Muscle of leg (tissue), 11 donors: ENCODE measurements around the gene NAE1. TPM values are rescaled to one million over a fixed set of nuclear protein-coding genes. Genes with fewer than 3 reads are reported as not detected.
"Not testable (repeated sequence)": the region's sequence is repeated elsewhere in the genome, so short reads cannot be mapped to it uniquely, and the experiment has no call there.

Experiments
- DNase-seq: peaks from one replicate; pipeline ENCODE4 v3.0.0; 2013
- H3K27ac ChIP-seq: one replicate; pipeline ENCODE4 v1.5.1; 2013; ENCODE audit warnings: mild to moderate bottlenecking, low read length, control low read depth
- H3K27me3 ChIP-seq: one replicate; pipeline ENCODE4 v1.6.1; 2013; ENCODE audit warnings: low read length; ENCODE audit not compliant: control insufficient read depth, insufficient read depth
- H3K36me3 ChIP-seq: one replicate; pipeline ENCODE4 v1.6.1; 2013; ENCODE audit warnings: low read length; ENCODE audit not compliant: control insufficient read depth, insufficient read depth
- H3K4me1 ChIP-seq: one replicate; pipeline ENCODE4 v1.6.1; 2013; ENCODE audit warnings: low read length; ENCODE audit not compliant: control insufficient read depth, insufficient read depth
- H3K4me3 ChIP-seq: one replicate; pipeline ENCODE4 v1.5.1; 2013; ENCODE audit warnings: low read length, control low read depth
- H3K9me3 ChIP-seq: replicated peaks from 2 replicates; pipeline ENCODE4 v1.6.1; 2013; ENCODE audit warnings: low read depth, low read length; ENCODE audit not compliant: control insufficient read depth
- WGBS: methylation state at CpG from one replicate; pipeline ENCODE4 v1.1.5; 2013; ENCODE audit warnings: missing lambda C conversion rate; ENCODE audit not compliant: insufficient coverage; 5-methylcytosine and 5-hydroxymethylcytosine counted together
- polyA plus RNA-seq, 8 donors: library from polyadenylated mRNA; unstranded; fragments of 120-200 nt; gene quantifications; one replicate each; pipeline versions ENCODE4 v1.2.1 to v1.2.3, GENCODE V29; 2013; ENCODE audit warnings: inconsistent platforms in 1 of 8, low replicate concordance in 1 of 8; ENCODE audit not compliant: insufficient read length in 8 of 8, insufficient read depth in 1 of 8
- total RNA-seq: library from RNA; stranded (reverse); fragments of 120-200 nt; gene quantifications from one replicate; pipeline ENCODE4 v1.2.4, GENCODE V29; 2013

Gene NAE1
- total and polyA plus RNA-seq, 9 donors, result 32.8 to 47.3 (median 41.8) TPM

GRCh38 chr16:66814734-66815133 is 16.0 kb downstream of the NAE1 start:
- no peak for DNase-seq
- no peaks in the 10 kb centered on the region for H3K4me1 ChIP-seq
- no peak overlapping the region for H3K4me3 ChIP-seq
- no peaks in the 10 kb centered on the region for H3K27me3 ChIP-seq
- H3K36me3 ChIP-seq, result peaks cover 39% of the 10 kb centered on the region
- 93% methylated on average over 2 of the region's 2 CpGs for WGBS
- no peak overlapping the region for H3K27ac ChIP-seq
- no peaks in the 10 kb centered on the region for H3K9me3 ChIP-seq

DNA sequence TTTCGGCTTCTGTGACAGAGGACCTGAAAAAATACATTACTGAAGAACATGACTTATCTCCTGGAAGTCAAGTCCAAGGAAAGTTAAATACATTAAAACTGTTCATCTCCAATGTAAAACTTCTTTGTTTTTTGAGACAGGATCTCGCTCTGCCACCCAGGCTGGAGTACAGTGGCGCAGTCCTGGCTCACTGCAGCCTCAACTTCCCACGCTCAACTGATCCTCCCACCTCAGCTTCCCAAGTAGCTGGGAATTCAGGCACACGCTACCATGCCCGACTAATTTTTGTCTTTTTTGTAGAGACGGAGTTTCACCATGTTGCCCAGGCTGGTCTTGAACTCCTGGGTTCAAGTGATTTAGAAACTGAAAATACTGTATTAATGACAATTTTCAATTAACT is 19.7 kb downstream of the NAE1 start:
- Histone ChIP-seq H3K27me3 (no peaks in the 10 kb centered on the region), H3K27ac (no peak overlapping the region), H3K4me3 (no peak overlapping the region), H3K4me1 (no peaks in the 10 kb centered on the region), H3K9me3 (no peaks in the 10 kb centered on the region), H3K36me3 (peaks cover 43% of the 10 kb centered on the region)
- DNase-seq, result no peak
- 93% methylated on average over 3 of the region's 7 CpGs for WGBS

GRCh38 chr16:66810391-66810790 is 20.4 kb downstream of the NAE1 start:
- Histone ChIP-seq H3K27me3 (no peaks in the 10 kb centered on the region), H3K4me1 (no peaks in the 10 kb centered on the region), H3K9me3 (no peaks in the 10 kb centered on the region), H3K36me3 (peaks cover 40% of the 10 kb centered on the region), H3K27ac (no peak overlapping the region), H3K4me3 (no peak overlapping the region)
- no peak for DNase-seq
- 88% methylated on average over 1 of the region's 4 CpGs for WGBS

- no peak for DNase-seq
- 86% methylated on average over 1 of the region's 4 CpGs for WGBS
These were observed 21.0 kb downstream of the NAE1 start for GRCh38 chr16:66809765-66810164.

DNA sequence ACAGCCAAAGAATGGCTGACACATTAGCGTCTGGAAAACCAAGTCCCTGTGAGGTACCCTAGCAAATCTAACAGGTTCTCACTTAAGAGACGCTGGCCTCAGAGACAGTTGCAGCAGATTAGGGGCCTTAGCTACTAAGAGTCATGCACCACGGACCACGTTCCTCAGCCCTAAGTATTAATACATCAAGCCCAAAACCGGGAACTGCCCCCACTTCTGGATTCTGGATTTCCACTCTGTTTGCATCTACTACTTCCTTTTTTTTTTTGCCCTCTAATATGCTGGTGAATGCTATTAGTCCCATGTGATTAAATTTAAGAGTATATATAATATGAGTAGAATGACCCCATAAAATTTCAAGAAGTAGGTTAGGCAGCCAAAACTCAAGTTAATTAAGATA is 28.6 kb downstream of the NAE1 start:
- 83% methylated on average over 5 of the region's 5 CpGs for WGBS
- H3K4me1 ChIP-seq, result no peaks in the 10 kb centered on the region
- peaks cover 38% of the 10 kb centered on the region for H3K36me3 ChIP-seq
- no peaks in the 10 kb centered on the region for H3K9me3 ChIP-seq
- no peak overlapping the region for H3K27ac ChIP-seq
- H3K27me3 ChIP-seq, result no peaks in the 10 kb centered on the region
- H3K4me3 ChIP-seq, result no peak overlapping the region
- peak; percentile 11 for DNase-seq

More at GRCh38 chr16:66809765-66810164, 21.0 kb downstream of the NAE1 start:
- Histone ChIP-seq H3K4me3 (no peak overlapping the region), H3K27ac (no peak overlapping the region), H3K36me3 (peaks cover 40% of the 10 kb centered on the region), H3K9me3 (no peaks in the 10 kb centered on the region), H3K27me3 (no peaks in the 10 kb centered on the region), H3K4me1 (no peaks in the 10 kb centered on the region)

- Histone ChIP-seq H3K4me3 (no peak within 1 kb of the TSS), H3K4me1 (no peaks in the 10 kb centered on the region), H3K27ac (no peak within 1 kb of the TSS), H3K9me3 (no peaks in the 10 kb centered on the region), H3K36me3 (peaks cover 32% of the 10 kb centered on the region), H3K27me3 (no peaks in the 10 kb centered on the region)
- WGBS, result 85% methylated on average over 55 of the region's 56 CpGs
- DNase-seq, result no peak
These were observed 29.3 kb downstream of the NAE1 start, which contains the start of gene TERB1 for GRCh38 chr16:66801320-66802105. Gene TERB1, minus strand, starts transcription at chr16:66801584. Its CDS starts 4,786 bp downstream, at chr16:66796798.

- 89% methylated on average over 18 of the region's 19 CpGs for WGBS
- no peak overlapping the region for H3K4me3 ChIP-seq
- no peaks in the 10 kb centered on the region for H3K27me3 ChIP-seq
- peaks cover 31% of the 10 kb centered on the region for H3K36me3 ChIP-seq
- H3K9me3 ChIP-seq, result no peaks in the 10 kb centered on the region
- H3K27ac ChIP-seq, result no peak overlapping the region
- no peak for DNase-seq
- no peaks in the 10 kb centered on the region for H3K4me1 ChIP-seq
These were observed 29.9 kb downstream of the NAE1 start for GRCh38 chr16:66800856-66801255.

GRCh38 chr16:66798161-66798560 is 32.6 kb downstream of the NAE1 start:
- Histone ChIP-seq H3K27me3 (no peaks in the 10 kb centered on the region), H3K36me3 (peaks cover 15% of the 10 kb centered on the region), H3K9me3 (no peaks in the 10 kb centered on the region), H3K4me3 (no peak overlapping the region), H3K4me1 (no peaks in the 10 kb centered on the region), H3K27ac (no peak overlapping the region)
- no CpG with 5 or more reads among the region's 2 CpGs for WGBS
- no peak for DNase-seq

- H3K9me3 ChIP-seq, H3K4me1 ChIP-seq, H3K27ac ChIP-seq, H3K36me3 ChIP-seq, H3K27me3 ChIP-seq, DNase-seq, H3K4me3 ChIP-seq: not testable (repeated sequence)
- 80% methylated on average over 3 of the region's 6 CpGs for WGBS
These were observed 36.8 kb downstream of the NAE1 start for GRCh38 chr16:66793984-66794383.

DNA sequence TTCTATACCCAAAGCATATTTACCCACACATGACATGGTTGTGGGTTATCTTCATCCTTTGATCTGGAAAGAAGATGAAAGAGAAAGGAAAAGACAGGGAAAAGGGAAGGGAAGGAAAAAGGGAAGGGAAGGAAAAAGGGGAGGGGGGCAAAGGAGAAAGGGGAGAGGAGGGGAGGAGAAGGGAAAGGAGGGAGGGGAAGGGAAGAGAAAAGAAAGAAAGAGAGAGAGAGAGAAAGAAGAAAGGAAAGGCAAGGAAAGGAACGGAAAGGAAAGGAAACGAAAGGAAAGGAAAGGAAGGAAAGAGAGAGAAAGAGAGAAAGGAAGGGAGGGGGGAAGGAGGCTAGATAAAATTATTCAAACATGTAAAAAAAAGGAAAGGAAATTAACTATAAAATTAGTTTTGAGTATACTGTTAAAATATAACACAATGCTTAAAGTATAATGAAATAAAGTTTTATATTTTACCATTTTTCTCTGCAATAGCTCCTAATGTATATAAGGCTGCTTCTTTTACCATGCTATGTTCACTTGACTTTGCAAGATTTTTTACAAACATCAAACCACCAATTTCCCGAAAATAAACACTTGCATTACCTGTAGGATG is 40.5 kb downstream of the NAE1 start:
- H3K36me3 ChIP-seq, result no peaks in the 10 kb centered on the region
- WGBS, result no CpG with 5 or more reads among the region's 3 CpGs

More for the DNA sequence above, 40.5 kb downstream of the NAE1 start:
- H3K27ac ChIP-seq, result no peak overlapping the region
- H3K9me3 ChIP-seq, result no peaks in the 10 kb centered on the region
- no peak overlapping the region for H3K4me3 ChIP-seq
- peaks cover 3% of the 10 kb centered on the region for H3K27me3 ChIP-seq
- DNase-seq, result no peak
- H3K4me1 ChIP-seq, result no peaks in the 10 kb centered on the region
